ENCODE measurements around the gene RAP1A.
"Not testable (repeated sequence)": the region's sequence is repeated elsewhere in the genome, so short reads cannot be mapped to it uniquely, and the experiment has no call there.

Gene RAP1A

DNA sequence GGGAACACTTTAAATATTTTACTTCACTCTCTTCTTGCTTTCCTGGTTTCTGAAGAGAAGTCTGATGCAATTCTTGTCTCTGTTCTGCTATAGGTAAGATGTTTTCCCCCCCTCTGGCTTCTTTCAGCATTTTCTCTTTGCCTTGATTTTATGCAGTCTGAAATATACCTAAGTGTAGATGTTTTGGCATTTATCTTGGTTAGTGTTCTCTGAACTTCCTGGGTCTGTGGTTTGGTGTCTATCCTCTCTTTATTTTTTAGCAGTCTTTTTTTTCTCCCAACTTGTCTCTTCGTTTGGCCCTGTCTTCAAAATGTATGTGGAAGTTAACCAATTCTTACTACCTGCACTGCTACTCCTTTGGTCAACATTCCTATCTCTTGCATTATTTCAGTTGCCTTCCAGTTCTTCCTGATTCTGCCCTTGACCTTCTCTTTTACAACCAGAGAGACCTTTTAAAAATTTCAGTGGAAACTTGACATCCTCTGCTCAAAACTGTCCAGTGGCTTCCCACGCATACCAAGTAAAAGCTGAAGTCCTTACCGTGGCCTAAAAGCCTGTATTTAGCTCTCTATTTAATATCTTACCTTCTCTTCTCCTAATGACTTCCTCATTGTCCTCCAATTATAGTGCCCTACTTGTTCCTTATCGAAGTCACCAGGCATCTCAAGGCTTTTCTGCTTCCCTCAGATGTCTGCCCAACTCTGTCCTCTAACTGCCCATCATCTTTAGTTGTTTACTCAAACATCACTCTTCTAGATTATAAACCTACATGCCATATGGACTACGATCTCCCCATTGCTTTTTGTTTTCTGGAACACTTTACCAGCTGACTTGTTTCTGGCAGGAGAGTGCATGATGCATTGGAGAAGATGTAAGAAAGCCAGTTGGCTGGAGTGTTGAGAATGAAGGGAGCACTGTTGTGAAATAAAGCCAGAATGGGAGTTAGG, 40.9 kb downstream of the RAP1A start:
- no peak for FAIRE-seq
- no peak for DNase-seq (ENCODE audit: insufficient read length, low spot score)

DNA sequence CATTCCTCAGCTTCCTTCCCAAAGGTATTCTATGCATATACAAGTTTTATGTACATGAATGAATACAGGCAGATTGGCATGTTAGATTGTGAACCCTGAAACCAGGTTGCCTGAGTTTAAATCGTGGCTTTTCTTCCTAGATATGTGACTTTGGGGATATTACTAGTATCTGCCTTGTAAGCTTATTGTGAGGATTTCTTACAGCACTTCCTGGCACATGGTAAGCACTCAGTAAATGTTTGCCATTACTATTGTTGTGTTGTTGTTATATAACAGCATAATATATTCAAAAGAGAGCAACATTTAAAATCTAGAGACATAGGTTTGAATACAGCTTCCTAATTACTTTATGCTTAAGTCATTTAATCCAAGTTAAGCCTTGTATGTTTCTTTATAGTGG, 45.1 kb downstream of the RAP1A start:
- DNase-seq (ENCODE audit: insufficient read length, low spot score): no peak
- no peak for FAIRE-seq

GRCh38 chr1:111665497-111665896, 45.9 kb downstream of the RAP1A start:
- no peak for FAIRE-seq
- DNase-seq (ENCODE audit: insufficient read length, low spot score): no peak

DNA sequence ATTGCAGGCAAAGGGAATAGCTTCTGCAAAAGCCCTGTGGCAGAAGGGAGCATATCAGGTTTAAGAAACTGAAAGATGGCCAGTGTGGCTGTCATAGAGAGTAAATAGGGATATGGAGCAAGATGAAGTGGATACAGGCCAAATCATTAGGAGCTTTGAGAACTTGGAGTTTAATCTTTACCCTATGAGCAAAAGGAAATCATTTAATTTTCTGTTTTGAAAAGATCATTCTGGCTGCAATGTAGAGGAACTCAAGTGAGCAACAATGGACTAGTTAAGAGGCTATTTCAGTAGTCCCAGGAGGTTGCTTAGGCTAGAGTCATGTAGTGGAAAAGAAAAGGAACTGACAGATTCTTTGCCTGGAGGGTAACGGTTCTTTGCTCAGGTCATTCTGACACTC, 47.2 kb downstream of the RAP1A start:
- DNase-seq (ENCODE audit: insufficient read length, low spot score) (no peak), FAIRE-seq (no peak)

- FAIRE-seq (no peak), DNase-seq (ENCODE audit: insufficient read length, low spot score) (no peak)
Observed at GRCh38 chr1:111669268-111669667, 49.7 kb downstream of the RAP1A start.

GRCh38 chr1:111671852-111672251, 52.3 kb downstream of the RAP1A start:
- no peak for FAIRE-seq
- no peak for DNase-seq (ENCODE audit: insufficient read length, low spot score)

GRCh38 chr1:111672331-111672730, 52.7 kb downstream of the RAP1A start:
- no peak for DNase-seq (ENCODE audit: insufficient read length, low spot score)
- FAIRE-seq: no peak

- FAIRE-seq (no peak), DNase-seq (ENCODE audit: insufficient read length, low spot score) (no peak)
Observed at GRCh38 chr1:111677604-111678003, 58.0 kb downstream of the RAP1A start.

DNA sequence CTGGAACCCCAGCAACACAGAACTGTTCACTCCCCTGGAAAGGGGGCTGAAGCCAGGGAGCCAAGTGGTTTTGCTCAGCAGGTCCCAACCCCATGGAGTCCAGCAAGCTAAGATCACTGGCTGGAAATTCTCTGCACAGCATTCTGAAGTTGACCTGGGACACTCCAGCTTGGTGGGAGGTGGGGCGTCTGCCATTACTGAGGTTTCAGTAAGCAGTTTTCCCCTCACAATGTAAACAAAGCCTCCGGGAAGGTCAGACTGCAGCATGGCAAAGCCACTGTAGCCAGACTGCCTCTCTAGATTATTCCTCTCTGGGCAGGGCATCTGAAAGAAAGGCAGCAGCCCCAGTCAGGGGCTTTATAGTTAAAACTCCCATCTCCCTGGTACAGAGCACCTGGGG, 60.0 kb downstream of the RAP1A start:
- FAIRE-seq: no peak
- no peak for DNase-seq (ENCODE audit: insufficient read length, low spot score)

GRCh38 chr1:111680212-111680800, 60.7 kb downstream of the RAP1A start:
- DNase-seq (ENCODE audit: insufficient read length, low spot score); FAIRE-seq: not testable (repeated sequence)

DNA sequence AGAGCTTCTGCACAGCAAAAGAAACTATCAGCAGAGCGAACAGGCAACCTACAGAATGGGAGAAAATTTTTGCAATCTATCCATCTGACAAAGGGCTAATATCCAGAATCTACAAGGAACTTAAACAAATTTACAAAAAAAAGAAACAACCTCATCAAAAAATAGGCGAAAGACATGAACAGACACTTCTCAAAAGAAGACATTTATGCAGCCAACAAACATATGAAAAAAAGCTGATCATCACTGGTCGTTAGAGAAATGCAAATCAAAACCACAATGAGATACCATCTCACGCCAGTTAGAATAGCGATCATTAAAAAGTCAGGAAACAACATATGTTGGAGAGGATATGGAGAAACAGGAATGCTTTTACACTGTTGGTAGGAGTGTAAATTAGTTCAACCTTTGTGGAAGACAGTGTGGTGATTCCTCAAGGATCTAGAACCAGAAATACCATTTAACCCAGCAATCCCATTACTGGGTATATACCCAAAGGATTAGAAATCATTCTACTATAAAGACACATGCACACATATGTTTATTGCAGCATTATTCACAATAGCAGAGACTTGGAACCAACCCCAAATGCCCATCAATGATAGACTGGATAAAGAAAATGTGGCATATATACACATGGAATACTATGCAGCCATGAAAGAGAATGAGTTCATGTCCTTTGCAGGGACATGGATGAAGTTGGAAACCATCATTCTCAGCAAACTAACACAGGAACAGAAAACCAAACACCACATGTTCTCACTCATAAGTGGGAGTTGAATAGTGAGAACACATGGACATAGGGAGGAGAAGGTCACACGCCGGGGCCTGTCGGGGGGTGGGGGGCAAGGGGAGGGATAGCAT, 65.9 kb downstream of the RAP1A start:
- not testable (repeated sequence) for FAIRE-seq; DNase-seq (ENCODE audit: insufficient read length, low spot score)

DNA sequence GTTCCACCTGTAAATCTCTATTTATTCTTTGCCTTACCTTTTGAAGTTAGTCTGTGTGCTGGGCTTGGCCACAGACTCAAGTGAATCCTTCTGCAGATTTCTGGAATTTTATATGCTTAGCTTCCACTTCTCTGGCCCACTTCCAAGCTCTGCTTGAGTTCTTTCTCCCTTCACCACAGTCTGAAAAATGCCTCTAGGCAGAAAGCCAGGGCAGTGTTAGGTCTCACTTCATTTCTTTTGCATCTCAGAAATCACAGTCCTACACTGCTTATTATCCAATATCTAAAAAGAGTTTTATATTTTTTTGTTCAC, 70.7 kb downstream of the RAP1A start:
- FAIRE-seq: no peak

GRCh38 chr1:111691886-111692285, 72.3 kb downstream of the RAP1A start:
- FAIRE-seq (no peak), DNase-seq (ENCODE audit: insufficient read length, low spot score) (no peak)

More for the DNA sequence above, 70.7 kb downstream of the RAP1A start:
- peak; percentile 12 for DNase-seq (ENCODE audit: insufficient read length, low spot score)

- FAIRE-seq: no peak
- DNase-seq (ENCODE audit: insufficient read length, low spot score): no peak
Observed at GRCh38 chr1:111695801-111696200, 76.2 kb downstream of the RAP1A start.

DNA sequence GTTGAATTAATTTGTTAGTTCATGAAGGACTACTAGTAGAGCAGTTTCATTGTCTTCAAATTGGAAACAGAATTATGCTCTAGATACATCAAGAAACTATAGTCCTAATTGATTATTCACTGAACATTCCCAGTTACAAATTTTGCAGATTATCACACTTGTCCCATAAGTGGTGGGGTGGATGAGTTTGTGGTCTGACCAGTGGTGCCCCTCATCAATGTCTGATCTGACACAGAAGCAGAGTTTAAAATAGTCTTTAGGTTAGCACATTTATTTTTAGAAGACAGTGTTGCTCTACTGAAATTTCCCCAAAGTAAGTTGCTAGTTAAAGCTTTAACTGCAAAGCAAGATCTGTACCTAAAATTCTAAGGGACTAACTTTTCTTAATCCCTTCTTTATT, 76.7 kb downstream of the RAP1A start:
- DNase-seq (ENCODE audit: insufficient read length, low spot score): no peak
- no peak for FAIRE-seq

- DNase-seq (ENCODE audit: insufficient read length, low spot score) (no peak), FAIRE-seq (no peak)
Observed at GRCh38 chr1:111699268-111699667, 79.7 kb downstream of the RAP1A start.

DNA sequence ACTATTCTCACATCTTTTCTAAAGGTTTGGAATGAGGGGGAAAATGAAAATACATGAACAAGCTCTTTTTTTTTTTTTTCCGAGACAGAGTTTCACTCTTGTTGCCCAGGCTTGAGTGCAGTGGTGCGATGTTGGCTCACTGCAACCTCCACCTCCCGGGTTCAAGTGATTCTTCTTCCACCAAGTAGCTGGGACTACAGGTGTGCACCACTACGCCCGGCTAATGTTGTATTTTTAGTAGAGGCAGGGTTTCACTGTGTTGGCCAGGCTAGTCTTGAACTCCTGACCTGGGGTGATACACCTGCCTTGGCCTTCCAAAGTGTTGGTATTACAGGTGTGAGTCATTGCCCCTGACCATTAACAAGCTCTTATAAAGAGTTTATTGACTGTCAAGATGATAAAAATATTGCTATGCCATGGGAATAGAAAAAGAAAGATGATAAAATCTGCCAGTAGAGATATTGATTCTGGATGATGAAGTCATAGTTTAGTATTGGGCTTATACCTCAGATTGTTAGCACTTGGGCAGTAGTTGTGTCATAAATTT, 83.0 kb downstream of the RAP1A start:
- no peak for DNase-seq (ENCODE audit: insufficient read length, low spot score)
- no peak for FAIRE-seq

- no peak for FAIRE-seq
- DNase-seq (ENCODE audit: insufficient read length, low spot score): no peak
Observed at GRCh38 chr1:111704240-111704639, 84.7 kb downstream of the RAP1A start.

- DNase-seq (ENCODE audit: insufficient read length, low spot score): no peak
- FAIRE-seq: no peak
Observed at GRCh38 chr1:111704776-111705175, 85.2 kb downstream of the RAP1A start.

GRCh38 chr1:111705841-111706240, 86.3 kb downstream of the RAP1A start:
- FAIRE-seq: no peak
- no peak for DNase-seq (ENCODE audit: insufficient read length, low spot score)

GRCh38 chr1:111706921-111707320, 87.3 kb downstream of the RAP1A start:
- FAIRE-seq (no peak), DNase-seq (ENCODE audit: insufficient read length, low spot score) (no peak)
